HUES48 (cell line): ENCODE data around the gene KNL1.

Experiments
- H3K27ac ChIP-seq: one replicate; pipeline ENCODE4 v1.7.0; 2013; ENCODE audit warnings: low read depth, low read length, inconsistent platforms
- H3K27me3 ChIP-seq: 2 replicates; pipeline ENCODE4 v1.6.1; 2013; ENCODE audit warnings: mild to moderate bottlenecking, low read length; ENCODE audit not compliant: control insufficient read depth, insufficient read depth
- H3K36me3 ChIP-seq: 2 replicates; pipeline ENCODE4 v1.6.1; 2013; ENCODE audit warnings: low read length; ENCODE audit not compliant: control insufficient read depth, insufficient read depth
- H3K4me1 ChIP-seq: 2 replicates; pipeline ENCODE4 v1.6.1; 2013; ENCODE audit warnings: mild to moderate bottlenecking, low read length; ENCODE audit not compliant: control insufficient read depth, insufficient read depth
- H3K4me3 ChIP-seq: 2 replicates; pipeline ENCODE4 v1.5.1; 2013; ENCODE audit warnings: mild to moderate bottlenecking, low read depth, low read length
- H3K9ac ChIP-seq: 2 replicates; pipeline ENCODE4 v1.6.1; 2013; ENCODE audit warnings: mild to moderate bottlenecking, low read depth, low read length, moderate library complexity
- H3K9me3 ChIP-seq: 2 replicates; pipeline ENCODE4 v1.6.1; 2013; ENCODE audit warnings: low read length; ENCODE audit not compliant: control insufficient read depth, insufficient read depth

KNL1 gene

DNA sequence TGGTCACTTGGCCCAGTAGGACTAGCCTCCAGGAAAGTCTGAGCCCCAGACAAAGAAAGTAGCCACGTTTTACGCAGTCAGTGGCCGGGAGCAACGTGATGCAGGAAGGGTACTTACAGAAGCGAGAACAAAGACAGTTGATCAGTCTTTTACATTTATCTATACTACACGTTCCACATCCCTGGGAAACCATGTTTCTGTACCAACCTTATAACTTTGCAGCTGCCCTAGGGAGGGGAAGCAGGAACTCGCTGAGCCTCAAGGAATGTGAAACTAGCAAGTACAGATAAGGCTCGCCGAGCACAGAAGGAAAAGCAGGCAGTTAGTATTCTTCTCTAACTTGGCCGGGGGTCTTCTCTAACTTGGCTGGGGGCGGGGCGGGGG is 3.4 kb upstream of the KNL1 start:
- H3K36me3 ChIP-seq = no peaks in the 10 kb centered on the region
- H3K27ac ChIP-seq = no peak overlapping the region
- no peak overlapping the region for H3K4me3 ChIP-seq

DNA sequence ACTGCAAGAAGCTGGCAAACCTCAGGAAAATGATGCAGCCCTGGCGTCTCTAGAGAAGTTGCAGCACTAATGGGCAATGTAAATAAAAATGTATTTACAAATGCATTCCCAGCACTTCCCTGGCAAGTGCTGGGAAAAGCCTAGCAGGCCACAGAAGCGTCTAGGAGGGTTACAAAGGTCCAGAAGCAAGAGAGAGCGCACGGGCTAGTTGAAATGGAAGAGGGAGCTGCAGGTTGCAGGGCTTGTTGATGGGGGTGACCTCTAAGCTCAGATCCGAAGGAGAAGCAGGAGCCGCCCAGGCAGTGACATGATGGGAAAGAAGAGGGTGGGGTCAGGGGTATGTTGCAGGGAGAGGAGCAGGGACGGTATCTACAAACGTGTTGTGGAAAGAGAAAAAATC is 2.7 kb upstream of the KNL1 start:
- H3K27ac ChIP-seq = no peak overlapping the region
- no peak overlapping the region for H3K9ac ChIP-seq
- no peaks in the 10 kb centered on the region for H3K9me3 ChIP-seq
- peak overlapping the region; percentile 45; the same call in 1 of the 2 replicates for H3K4me3 ChIP-seq
- no peaks in the 10 kb centered on the region for H3K36me3 ChIP-seq
- peaks cover 4% of the 10 kb centered on the region; the same call in 1 of the 2 replicates for H3K4me1 ChIP-seq
- H3K27me3 ChIP-seq = no peaks in the 10 kb centered on the region

More for the DNA sequence above, 3.4 kb upstream of the KNL1 start:
- peaks cover 4% of the 10 kb centered on the region; the same call in 1 of the 2 replicates for H3K4me1 ChIP-seq
- H3K27me3 ChIP-seq = no peaks in the 10 kb centered on the region
- no peak overlapping the region for H3K9ac ChIP-seq
- H3K9me3 ChIP-seq = no peaks in the 10 kb centered on the region

DNA sequence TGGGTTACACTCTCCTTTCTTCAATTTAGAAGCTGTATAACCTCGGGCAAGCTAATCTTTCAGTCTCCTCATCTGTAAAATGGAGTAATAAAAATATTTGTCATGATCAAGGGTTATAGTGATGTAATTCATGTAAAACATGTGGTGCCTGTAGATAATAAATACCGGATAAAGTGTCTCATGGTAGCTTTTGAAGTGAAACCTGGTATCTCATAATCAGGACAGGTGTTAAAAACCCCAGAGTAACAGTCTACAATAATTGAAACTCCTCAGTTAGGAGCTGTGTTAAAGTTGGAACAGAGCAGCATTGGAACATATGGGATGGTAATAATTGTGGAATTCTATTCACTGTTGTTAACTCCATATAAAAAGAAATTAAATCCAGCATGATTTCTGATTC is 884 bp upstream of the KNL1 start:
- H3K9ac ChIP-seq = no peak overlapping the region
- no peak overlapping the region for H3K4me3 ChIP-seq
- H3K36me3 ChIP-seq = no peaks in the 10 kb centered on the region
- no peak overlapping the region for H3K27ac ChIP-seq
- no peaks in the 10 kb centered on the region for H3K9me3 ChIP-seq
- peaks cover 4% of the 10 kb centered on the region; the same call in 1 of the 2 replicates for H3K4me1 ChIP-seq
- H3K27me3 ChIP-seq = no peaks in the 10 kb centered on the region

DNA sequence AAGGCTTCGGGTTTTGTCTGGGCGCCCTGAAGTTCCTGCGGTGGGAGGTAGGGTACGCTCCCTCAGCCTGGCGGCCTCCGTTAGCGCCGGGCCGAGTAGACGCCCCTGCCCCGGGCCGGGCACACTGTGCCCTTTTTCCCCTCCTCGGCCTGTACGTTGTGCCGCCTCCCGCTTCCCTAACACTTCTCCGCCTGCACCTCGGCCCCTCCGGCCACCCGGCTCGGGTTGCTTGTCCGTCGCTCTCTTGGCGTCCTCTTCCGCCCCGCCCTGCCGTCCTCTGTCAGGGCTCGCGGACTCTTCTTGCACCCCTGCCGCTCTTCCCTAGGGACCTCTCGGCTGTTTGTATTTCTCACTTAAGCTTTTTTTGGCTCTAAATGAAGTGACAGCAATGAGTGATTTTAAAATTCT is 384 bp downstream of the KNL1 start:
- no peaks in the 10 kb centered on the region for H3K36me3 ChIP-seq
- H3K4me1 ChIP-seq = peaks cover 4% of the 10 kb centered on the region; the same call in 1 of the 2 replicates
- H3K27ac ChIP-seq = peak overlapping the region; percentile 96
- H3K4me3 ChIP-seq = peak overlapping the region; percentile 95
- peak overlapping the region; percentile 97 for H3K9ac ChIP-seq
- no peaks in the 10 kb centered on the region for H3K27me3 ChIP-seq
- H3K9me3 ChIP-seq = no peaks in the 10 kb centered on the region

DNA sequence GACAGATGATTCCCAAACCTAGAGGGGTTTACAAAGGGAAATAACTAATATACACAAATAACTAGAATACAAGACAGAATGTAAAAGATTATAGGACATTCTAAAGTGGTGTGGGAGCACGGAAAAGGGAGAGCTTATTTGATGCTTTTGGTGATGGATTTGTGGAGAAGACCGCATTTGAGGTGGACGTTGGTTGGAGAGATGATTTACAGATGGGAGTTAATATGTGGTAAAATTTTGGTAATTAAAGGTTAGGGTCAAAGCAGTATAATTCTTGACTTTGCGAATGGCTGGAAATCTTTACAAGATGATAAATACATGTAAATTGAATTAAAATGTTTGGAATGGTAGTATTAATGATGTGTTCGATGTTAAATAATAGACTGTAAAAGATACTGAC is 1.2 kb downstream of the KNL1 start:
- H3K27ac ChIP-seq = no peak overlapping the region
- no peaks in the 10 kb centered on the region for H3K27me3 ChIP-seq
- peaks cover 4% of the 10 kb centered on the region; the same call in 1 of the 2 replicates for H3K4me1 ChIP-seq
- H3K36me3 ChIP-seq = no peaks in the 10 kb centered on the region
- peak overlapping the region; percentile 97; the same call in 1 of the 2 replicates for H3K9ac ChIP-seq
- peak overlapping the region; percentile 95 for H3K4me3 ChIP-seq
- no peaks in the 10 kb centered on the region for H3K9me3 ChIP-seq

DNA sequence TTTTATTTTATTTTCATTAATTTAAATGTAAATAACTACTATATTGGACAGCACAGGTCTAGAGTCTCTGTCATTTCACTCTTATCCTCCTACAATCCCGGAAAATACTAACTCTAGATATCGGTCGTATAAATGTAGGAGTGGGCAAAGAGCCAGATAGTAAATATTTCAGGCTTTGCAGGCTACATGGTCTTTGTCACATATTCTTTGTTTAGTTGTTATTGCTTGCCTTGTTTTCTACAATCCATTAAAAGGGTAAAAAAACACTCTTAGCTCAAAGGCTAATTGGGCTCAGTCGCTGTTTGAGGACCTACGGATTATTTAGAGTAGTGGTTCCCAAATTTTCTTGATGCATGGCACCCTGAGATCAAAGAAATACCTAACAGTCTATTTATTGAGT is 1.7 kb downstream of the KNL1 start:
- Histone ChIP-seq H3K4me3 (peak overlapping the region; percentile 95; the same call in 1 of the 2 replicates), H3K9me3 (no peaks in the 10 kb centered on the region), H3K27ac (no peak overlapping the region), H3K9ac (no peak overlapping the region), H3K36me3 (no peaks in the 10 kb centered on the region), H3K27me3 (no peaks in the 10 kb centered on the region), H3K4me1 (peaks cover 4% of the 10 kb centered on the region; the same call in 1 of the 2 replicates)

DNA sequence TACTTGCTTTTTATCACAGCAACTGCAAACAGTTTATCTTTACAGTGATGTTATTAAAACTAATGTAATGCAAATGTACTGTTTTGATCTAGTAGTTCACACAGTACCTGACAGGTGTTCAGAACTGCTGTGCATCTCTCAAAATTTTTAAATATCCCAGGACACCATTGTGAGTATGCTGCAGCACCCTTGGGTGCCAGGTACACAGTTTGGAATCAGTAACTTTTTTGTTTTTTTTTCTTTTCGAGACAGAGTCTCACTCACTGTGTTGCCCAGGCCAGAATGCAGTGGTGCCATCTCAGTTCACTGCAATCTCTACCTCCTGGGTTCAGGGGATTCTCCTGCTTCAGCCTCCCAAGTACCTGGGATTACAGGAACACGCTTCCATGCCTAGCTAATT is 3.0 kb downstream of the KNL1 start:
- Histone ChIP-seq H3K27me3 (no peaks in the 10 kb centered on the region), H3K4me3 (no peak overlapping the region), H3K36me3 (no peaks in the 10 kb centered on the region), H3K27ac (no peak overlapping the region), H3K9me3 (no peaks in the 10 kb centered on the region), H3K9ac (no peak overlapping the region), H3K4me1 (no peaks in the 10 kb centered on the region)

DNA sequence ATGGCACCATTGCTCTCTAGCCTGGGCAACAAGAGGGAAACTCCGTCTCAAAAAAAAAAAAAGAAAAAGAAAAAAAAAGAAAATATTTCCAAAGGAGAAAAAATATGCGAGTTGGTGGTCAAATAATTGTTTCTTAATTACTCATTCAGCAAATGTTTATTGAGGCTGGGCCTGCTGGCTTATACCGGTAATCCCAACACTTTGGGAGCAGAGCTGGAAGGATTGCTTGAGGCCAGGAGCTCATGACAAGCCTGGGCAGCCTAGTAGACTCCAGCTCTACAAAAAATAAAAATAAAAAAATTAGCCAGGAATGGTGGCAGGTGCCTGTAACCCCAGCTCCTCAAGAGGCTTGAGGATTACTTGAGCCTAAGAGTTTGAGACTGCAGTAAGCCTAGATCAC is 4.1 kb downstream of the KNL1 start:
- H3K9me3 ChIP-seq = no peaks in the 10 kb centered on the region
- no peaks in the 10 kb centered on the region for H3K36me3 ChIP-seq
- H3K9ac ChIP-seq = no peak overlapping the region
- H3K27me3 ChIP-seq = no peaks in the 10 kb centered on the region
- H3K27ac ChIP-seq = no peak overlapping the region
- H3K4me3 ChIP-seq = no peak overlapping the region
- H3K4me1 ChIP-seq = no peaks in the 10 kb centered on the region

DNA sequence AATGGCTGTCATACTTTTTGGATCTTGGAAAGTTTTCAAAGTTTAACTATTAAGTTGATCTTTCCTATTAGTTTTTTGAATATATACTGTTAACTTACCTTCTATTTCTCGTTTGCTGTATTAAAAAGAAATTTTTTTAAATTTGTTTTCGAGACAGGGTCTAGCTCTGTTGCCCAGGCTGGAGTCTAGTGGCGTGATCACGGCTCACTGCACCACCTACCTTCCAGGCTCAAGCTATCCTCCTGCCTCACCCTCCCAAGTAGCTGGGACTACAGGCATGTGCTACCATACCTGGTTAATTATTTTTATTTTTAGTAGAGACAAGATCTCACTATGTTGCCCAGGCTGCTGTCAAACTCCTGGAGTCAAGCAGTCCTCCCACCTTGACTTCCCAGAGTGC is 4.6 kb downstream of the KNL1 start:
- Histone ChIP-seq H3K36me3 (no peaks in the 10 kb centered on the region), H3K9me3 (no peaks in the 10 kb centered on the region), H3K4me3 (no peak overlapping the region), H3K9ac (no peak overlapping the region), H3K27me3 (no peaks in the 10 kb centered on the region), H3K27ac (no peak overlapping the region), H3K4me1 (no peaks in the 10 kb centered on the region)

DNA sequence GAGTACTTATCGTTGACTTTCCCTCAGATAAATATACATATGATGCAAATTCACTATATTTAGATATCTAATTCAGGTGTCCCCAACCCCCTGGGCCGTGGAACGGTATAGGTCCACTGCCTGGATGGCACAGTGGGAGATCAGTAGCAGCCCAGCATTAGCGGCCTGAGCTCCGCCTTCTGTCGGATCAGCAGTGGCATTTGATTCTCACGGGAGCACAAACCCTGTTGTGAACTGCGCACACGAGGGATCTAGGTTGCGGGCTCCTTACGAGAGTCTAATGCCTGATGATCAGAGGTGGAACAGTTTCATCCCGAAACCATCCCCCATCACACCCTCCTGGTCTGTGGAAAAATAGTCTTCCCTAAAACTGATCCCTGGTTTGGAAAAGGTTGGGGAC is 6.9 kb downstream of the KNL1 start:
- Histone ChIP-seq H3K4me3 (no peak overlapping the region), H3K4me1 (no peaks in the 10 kb centered on the region), H3K36me3 (no peaks in the 10 kb centered on the region), H3K27ac (no peak overlapping the region), H3K9me3 (no peaks in the 10 kb centered on the region), H3K27me3 (no peaks in the 10 kb centered on the region), H3K9ac (no peak overlapping the region)

DNA sequence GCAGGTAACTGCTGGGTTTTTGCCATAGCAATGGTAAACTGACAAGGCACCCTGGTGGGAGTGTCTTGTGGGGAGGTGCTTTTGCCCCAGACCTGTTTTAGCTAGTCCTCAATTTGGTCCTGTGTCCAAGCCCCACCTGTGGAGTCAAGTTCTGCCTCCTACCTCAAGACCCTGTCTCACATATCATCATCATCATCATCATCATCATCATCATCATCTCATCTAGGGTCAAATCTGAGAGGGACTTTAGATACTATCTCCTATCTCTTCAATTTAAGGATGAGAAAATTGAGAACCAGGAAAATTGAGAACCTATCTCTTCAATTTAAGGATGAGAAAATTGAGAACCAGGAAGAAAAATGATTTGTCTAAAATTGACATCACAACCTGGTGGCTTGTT is 9.9 kb downstream of the KNL1 start:
- Histone ChIP-seq H3K9ac (no peak overlapping the region), H3K4me1 (no peaks in the 10 kb centered on the region), H3K27ac (no peak overlapping the region), H3K27me3 (no peaks in the 10 kb centered on the region), H3K36me3 (peaks cover 10% of the 10 kb centered on the region; the same call in 1 of the 2 replicates), H3K4me3 (no peak overlapping the region), H3K9me3 (no peaks in the 10 kb centered on the region)

DNA sequence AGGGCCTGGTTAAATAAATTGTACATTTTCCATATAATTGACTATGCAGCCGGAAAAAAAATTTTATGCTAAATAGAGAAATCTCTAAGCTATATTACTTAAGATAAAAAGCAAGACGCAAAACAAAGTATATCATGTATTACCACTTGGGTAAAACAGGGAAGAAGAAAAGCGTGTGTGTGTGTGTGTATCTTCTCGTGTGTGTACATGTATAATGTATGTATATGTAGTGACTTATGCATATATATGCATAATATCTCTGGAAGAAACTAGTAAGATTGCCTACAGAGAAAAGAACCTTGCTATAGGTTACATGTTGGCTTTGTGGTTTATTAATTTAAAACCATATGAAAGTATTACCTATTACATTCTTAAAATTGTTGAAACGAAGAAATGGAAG is 19.0 kb downstream of the KNL1 start:
- H3K27ac ChIP-seq = no peak overlapping the region
- H3K27me3 ChIP-seq = no peaks in the 10 kb centered on the region
- H3K9me3 ChIP-seq = no peaks in the 10 kb centered on the region
- H3K36me3 ChIP-seq = 0 out of 2 replicates have a peak, but pooled peaks cover 13% of the 10 kb centered on the region
- no peak overlapping the region for H3K4me3 ChIP-seq
- no peak overlapping the region for H3K9ac ChIP-seq
- H3K4me1 ChIP-seq = no peaks in the 10 kb centered on the region; the same call in 1 of the 2 replicates
